Measurements from ENCODE around the gene EDC3.

- TF ChIP-seq POLR2A (IDR thresholded peaks at IDR 0.05; ENCODE audit: low read depth, low read length) (no peak), POLR2AphosphoS5 (IDR thresholded peaks at IDR 0.05; ENCODE audit: low read depth, low read length) (no peak)
Measured at GRCh38 chr15:74692327-74692726, 3.5 kb downstream of the EDC3 start.

Data from GM12892 (cell line).